HG03175 (cell line): ENCODE measurements around the gene BCL2L12.
"Not testable (repeated sequence)": the region's sequence is repeated elsewhere in the genome, so short reads cannot be mapped to it uniquely, and the experiment has no call there.

Experiments
- ATAC-seq: cut with Tn5 transposase; IDR thresholded peaks from one replicate; pipeline ENCODE4 v1.9.1; 2021; ENCODE audit warnings: mild to moderate bottlenecking, moderate library complexity; ENCODE audit not compliant: unreplicated experiment

Gene BCL2L12

GRCh38 chr19:49665351-49666119 is at the start of gene BCL2L12, which contains the start of gene IRF3:
Gene BCL2L12 (plus strand): TSS chr19:49665933. CDS start chr19:49666693, 760 bp downstream.
Gene IRF3 (minus strand): TSS chr19:49665857. CDS start chr19:49664838, 1,019 bp downstream.
- peak; percentile 89 for ATAC-seq

GRCh38 chr19:49616532-49616931 is 49.2 kb upstream of the BCL2L12 start:
- ATAC-seq = no peak

GRCh38 chr19:49616945-49617344 is 48.8 kb upstream of the BCL2L12 start:
- ATAC-seq = no peak

GRCh38 chr19:49617860-49618259 is 47.9 kb upstream of the BCL2L12 start:
- not testable (repeated sequence) for ATAC-seq

GRCh38 chr19:49624967-49625910 is 40.5 kb upstream of the BCL2L12 start:
- ATAC-seq = no peak

GRCh38 chr19:49626226-49626625 is 39.5 kb upstream of the BCL2L12 start:
- ATAC-seq = no peak

- no peak for ATAC-seq
Measured at GRCh38 chr19:49629659-49630058, 36.1 kb upstream of the BCL2L12 start.

- no peak for ATAC-seq
Measured at GRCh38 chr19:49631014-49631588, 34.6 kb upstream of the BCL2L12 start.

GRCh38 chr19:49631610-49632192 is 34.0 kb upstream of the BCL2L12 start:
- ATAC-seq = no peak

GRCh38 chr19:49632576-49632975 is 33.2 kb upstream of the BCL2L12 start:
- no peak for ATAC-seq

- ATAC-seq = not testable (repeated sequence)
Measured at GRCh38 chr19:49633273-49633672, 32.5 kb upstream of the BCL2L12 start.

GRCh38 chr19:49635530-49636232 is 30.1 kb upstream of the BCL2L12 start:
- ATAC-seq = no peak

- ATAC-seq = no peak
Measured at GRCh38 chr19:49636233-49636932, 29.4 kb upstream of the BCL2L12 start.

- no peak for ATAC-seq
Measured at GRCh38 chr19:49637821-49638738, 27.7 kb upstream of the BCL2L12 start.

GRCh38 chr19:49639401-49640112 is 26.2 kb upstream of the BCL2L12 start:
- ATAC-seq = no peak

GRCh38 chr19:49640113-49640898 is 25.4 kb upstream of the BCL2L12 start, which contains the start of gene RRAS:
Gene RRAS (minus strand): TSS chr19:49640143. CDS start chr19:49640098, 45 bp downstream.
- peak; percentile 62 for ATAC-seq
